Measurements from ENCODE around the gene LARGE1.

GRCh38 chr22:33455036-33455435 is 465.2 kb downstream of the LARGE1 start:
- TF ChIP-seq CTCF (IDR thresholded peaks at IDR 0.05), result no peak
- no peak for TF ChIP-seq POLR2A (IDR thresholded peaks at IDR 0.05)

Data from Peyer's patch (tissue), 4 donors.